Skeletal muscle tissue (tissue), 5 donors: ENCODE results near the gene DNMT1. TPM values are rescaled to one million over a fixed set of nuclear protein-coding genes. Genes with fewer than 3 reads are reported as not detected.
A peak's percentile ranks its signal among the peaks of the same experiment; 100 is the strongest.

Source experiments
- H3K27ac ChIP-seq: one replicate; pipeline ENCODE4 v1.7.0; 2013; ENCODE audit warnings: mild to moderate bottlenecking, low read depth, low read length, inconsistent platforms
- H3K27me3 ChIP-seq, 3 donors: one replicate each; pipeline ENCODE4 v1.7.0; 2013; ENCODE audit warnings: low read length in 3 of 3; ENCODE audit not compliant: control insufficient read depth in 3 of 3, insufficient read depth in 3 of 3
- H3K36me3 ChIP-seq, 3 donors: one replicate each; pipeline ENCODE4 v1.7.0; 2013; ENCODE audit warnings: low read length in 3 of 3; ENCODE audit not compliant: control insufficient read depth in 3 of 3, insufficient read depth in 3 of 3
- H3K4me1 ChIP-seq, 3 donors: one replicate each; pipeline ENCODE4 v1.7.0; 2013; ENCODE audit warnings: low read length in 3 of 3, mild to moderate bottlenecking in 3 of 3; ENCODE audit not compliant: control insufficient read depth in 3 of 3, insufficient read depth in 3 of 3
- H3K4me3 ChIP-seq, 3 donors: one replicate each; pipeline ENCODE4 v1.7.0; 2013; ENCODE audit warnings: low read length in 3 of 3
- H3K9ac ChIP-seq, 3 donors: one replicate each; pipeline ENCODE4 v1.7.0; 2013; ENCODE audit warnings: low read length in 3 of 3, mild to moderate bottlenecking in 3 of 3, moderate library complexity in 2 of 3, low read depth in 1 of 3
- H3K9me3 ChIP-seq, 3 donors: one replicate each; pipeline ENCODE4 v1.7.0; 2013; ENCODE audit warnings: low read length in 3 of 3; ENCODE audit not compliant: control insufficient read depth in 3 of 3
- small RNA-seq: library from RNA; depleted of rRNA; stranded (forward); fragments of <200 nt; gene quantifications from one replicate; pipeline ENCODE3, GENCODE V24; 2014
- total RNA-seq: library from RNA; depleted of rRNA; stranded (reverse); fragments of >200 nt; gene quantifications from one replicate; pipeline ENCODE4 v1.2.3, GENCODE V29; 2014
- donor health status: Osteomylitis.

DNMT1 gene
- total RNA-seq, 1 donor from 2014 or later = 25.6 TPM

DNA sequence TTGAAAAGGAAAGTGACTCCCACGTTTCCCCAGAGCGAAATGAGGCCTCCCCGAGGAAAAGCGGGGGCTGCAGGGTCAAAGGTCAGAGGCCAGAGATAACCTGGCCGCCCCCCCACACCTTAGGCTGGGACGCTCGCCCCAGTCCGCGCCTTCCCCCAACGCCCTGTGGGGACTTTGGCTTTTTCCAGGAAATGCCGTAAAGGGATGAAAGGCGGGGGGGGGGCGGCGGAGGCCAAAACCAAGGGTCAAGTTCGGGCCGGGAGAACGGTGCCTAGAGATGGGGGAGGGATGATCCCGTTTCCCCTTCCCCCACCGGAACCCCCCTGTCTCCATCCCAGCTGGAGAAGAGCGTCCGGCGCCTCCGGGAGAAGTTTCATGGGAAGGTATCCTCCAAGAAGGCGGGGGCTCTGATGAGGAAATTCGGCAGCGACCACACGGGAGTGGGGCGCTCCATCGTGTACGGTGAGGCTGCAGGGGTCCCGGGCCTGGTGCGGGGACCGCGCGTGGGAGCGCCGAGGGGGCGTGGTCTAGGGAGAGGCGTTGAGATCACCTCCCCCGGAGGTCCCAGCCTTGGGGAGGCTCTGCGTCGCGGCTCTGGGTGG, 108.1 kb downstream of the DNMT1 start:
- Histone ChIP-seq H3K27me3 (peaks cover 0 to 19% (median 6%) of the 10 kb centered on the region in 3 donors), H3K4me1 (peaks cover 5 to 7% (median 5%) of the 10 kb centered on the region in 3 donors), H3K36me3 (peaks cover 0 to 9% (median 4%) of the 10 kb centered on the region in 3 donors), H3K27ac (peak overlapping the region; percentile 75), H3K9me3 (peaks cover 0 to 6% (median 0%) of the 10 kb centered on the region in 3 donors), H3K9ac (peak overlapping the region; percentile 78 to 83 (median 80)), H3K4me3 (peak overlapping the region; percentile 75 to 81 (median 76))

DNA sequence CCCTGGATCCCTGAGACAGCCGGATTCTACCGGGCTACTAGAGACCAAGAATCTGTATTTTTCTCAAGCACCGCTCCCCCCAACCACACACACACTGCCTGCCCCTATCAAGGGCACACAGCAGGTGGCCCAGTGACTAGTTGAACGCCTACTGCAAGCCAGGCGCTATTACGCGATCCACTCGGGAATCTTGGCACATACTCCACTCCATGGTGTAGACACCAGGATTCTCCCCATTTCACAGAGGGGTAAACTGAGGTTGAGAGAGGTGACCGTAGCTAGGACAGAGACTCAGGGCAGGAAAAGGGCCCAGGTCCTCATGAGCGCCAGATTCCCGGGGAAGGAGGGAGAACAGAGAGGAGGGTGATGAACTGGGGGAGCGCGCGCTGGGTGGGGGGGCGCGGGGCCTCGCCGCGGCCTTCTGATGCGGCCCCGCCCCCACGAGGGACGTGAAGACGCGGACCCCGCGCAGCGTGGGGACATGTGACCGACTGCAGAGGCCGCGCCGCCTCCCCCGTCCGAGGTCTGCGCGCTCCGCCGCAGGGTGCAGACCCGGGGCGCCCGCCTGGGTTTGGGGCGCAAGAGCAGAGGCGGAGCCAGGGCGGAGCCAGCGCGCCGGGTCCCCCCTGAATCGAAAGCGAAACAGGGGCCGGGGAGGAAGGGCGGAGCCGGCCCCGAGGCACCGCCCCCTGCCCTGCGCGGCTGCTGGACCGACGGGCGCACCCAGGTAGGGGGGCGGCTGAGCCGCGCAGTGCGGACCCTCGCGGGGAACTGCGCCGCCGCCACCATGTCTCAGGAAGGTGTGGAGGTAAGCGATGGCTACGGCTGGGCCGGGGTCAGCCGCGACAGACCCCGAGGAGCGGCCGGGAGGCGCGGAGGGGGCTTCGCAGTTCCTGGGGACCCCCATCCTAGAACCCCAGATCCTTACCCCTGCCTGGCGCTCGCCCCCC, 108.8 kb downstream of the DNMT1 start, which contains the start of gene SHFL:
TSS of gene SHFL (plus strand) at position 677 of the 950 bp plus-strand sequence. CDS start at position 788, 111 bp downstream.
- peak within 1 kb of the TSS; percentile 78 to 83 (median 80) for H3K9ac ChIP-seq
- H3K4me3 ChIP-seq = peak within 1 kb of the TSS; percentile 75 to 81 (median 76)
- H3K27me3 ChIP-seq = peaks cover 0 to 19% (median 6%) of the 10 kb centered on the region in 3 donors
- peak within 1 kb of the TSS; percentile 75 for H3K27ac ChIP-seq
- H3K4me1 ChIP-seq = peaks cover 5 to 7% (median 5%) of the 10 kb centered on the region in 3 donors
- peaks cover 0 to 4% (median 0%) of the 10 kb centered on the region in 3 donors for H3K9me3 ChIP-seq
- H3K36me3 ChIP-seq = peaks cover 0 to 9% (median 4%) of the 10 kb centered on the region in 3 donors

GRCh38 chr19:10084803-10085202, 110.0 kb downstream of the DNMT1 start:
- Histone ChIP-seq H3K4me1 (peaks cover 5 to 7% (median 5%) of the 10 kb centered on the region in 3 donors), H3K36me3 (peaks cover 0 to 9% (median 4%) of the 10 kb centered on the region in 3 donors), H3K9ac (no peak overlapping the region), H3K4me3 (no peak overlapping the region), H3K9me3 (peaks cover 0 to under 1% (median 0%) of the 10 kb centered on the region in 3 donors), H3K27ac (no peak overlapping the region), H3K27me3 (peaks cover 0 to 19% (median 6%) of the 10 kb centered on the region in 3 donors)

DNA sequence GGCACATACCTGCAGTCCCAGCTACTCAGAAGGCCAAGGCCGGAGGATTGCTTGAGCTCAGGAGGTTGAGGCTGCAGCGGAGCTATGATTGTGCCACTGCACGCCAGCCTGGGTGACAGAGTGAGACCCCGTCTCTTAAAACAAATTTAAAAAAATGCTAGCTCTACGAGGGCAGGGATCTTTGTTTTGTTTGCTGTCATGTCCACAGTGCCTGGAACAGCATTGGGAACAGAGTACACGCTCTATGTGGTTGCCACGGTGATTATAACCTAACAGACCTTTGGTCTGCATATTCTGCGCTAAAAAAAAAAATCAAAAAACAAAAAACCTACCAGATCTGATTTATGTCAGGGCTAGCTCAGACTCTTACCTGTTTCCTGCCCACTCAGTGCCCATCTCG, 110.8 kb downstream of the DNMT1 start:
- Histone ChIP-seq H3K4me1 (peaks cover 5 to 7% (median 5%) of the 10 kb centered on the region in 3 donors), H3K27me3 (peaks cover 0 to 19% (median 6%) of the 10 kb centered on the region in 3 donors), H3K9ac (no peak overlapping the region), H3K27ac (no peak overlapping the region), H3K4me3 (no peak overlapping the region), H3K9me3 (no peaks in the 10 kb centered on the region), H3K36me3 (no peaks in the 10 kb centered on the region)

Small RNAs within 50 kb of the gene (small RNA-seq; reads per million reads assigned to genes)
- not detected for gene MIR4322
- gene SNORD105 = 31.7 reads per million, percentile 94 among the genes with 10 or more reads in this experiment
- 1,408 reads per million, percentile 99 among the genes with 10 or more reads in this experiment for gene SNORD105B

Other genes starting within 250 kb of the DNMT1 start
- 43.3 TPM for gene COL5A3, start 184.4 kb downstream of the DNMT1 start, total RNA-seq
- gene RDH8, start 181.5 kb downstream of the DNMT1 start, total RNA-seq = not detected
- gene SHFL, start 108.6 kb downstream of the DNMT1 start, total RNA-seq = 5.2 TPM
- 6.3 TPM for gene ANGPTL6, start 92.3 kb downstream of the DNMT1 start, total RNA-seq
- 14.6 TPM for gene PPAN, start 88.6 kb downstream of the DNMT1 start, total RNA-seq
- gene P2RY11, start 83.3 kb downstream of the DNMT1 start, total RNA-seq = 1.6 TPM
- 421 TPM for gene EIF3G, start 75.1 kb downstream of the DNMT1 start, total RNA-seq
- 9.9 TPM for gene S1PR2, start 36.4 kb upstream of the DNMT1 start, total RNA-seq
- 7.8 TPM for gene MRPL4, start 57.3 kb upstream of the DNMT1 start, total RNA-seq
- gene ICAM1, start 76.2 kb upstream of the DNMT1 start, total RNA-seq = 6.8 TPM
- gene ICAM4, start 92.0 kb upstream of the DNMT1 start, total RNA-seq = 2.6 TPM
- not detected for gene ICAM5, start 95.0 kb upstream of the DNMT1 start, total RNA-seq
- gene ZGLP1, start 114.9 kb upstream of the DNMT1 start, total RNA-seq = 1.0 TPM
- 5.7 TPM for gene FDX2, start 121.1 kb upstream of the DNMT1 start, total RNA-seq
- 3.7 TPM for gene RAVER1, start 138.6 kb upstream of the DNMT1 start, total RNA-seq
- 8.4 TPM for gene ICAM3, start 144.7 kb upstream of the DNMT1 start, total RNA-seq
- gene TYK2, start 185.6 kb upstream of the DNMT1 start, total RNA-seq = 38.1 TPM
- gene CDC37, start 208.6 kb upstream of the DNMT1 start, total RNA-seq = 73.1 TPM
- gene PDE4A, start 225.6 kb upstream of the DNMT1 start, total RNA-seq = 1.0 TPM